NCI-H2196 treated with DMSO at 0.1 percent for 48 hours (cell line): ENCODE data around the gene RDH5.

Source experiments
- DNase-seq: peaks from one replicate; lab custom pipeline; 2025; ENCODE audit not compliant: unreplicated experiment; lab: John Stamatoyannopoulos, UW

The RDH5 gene

DNA sequence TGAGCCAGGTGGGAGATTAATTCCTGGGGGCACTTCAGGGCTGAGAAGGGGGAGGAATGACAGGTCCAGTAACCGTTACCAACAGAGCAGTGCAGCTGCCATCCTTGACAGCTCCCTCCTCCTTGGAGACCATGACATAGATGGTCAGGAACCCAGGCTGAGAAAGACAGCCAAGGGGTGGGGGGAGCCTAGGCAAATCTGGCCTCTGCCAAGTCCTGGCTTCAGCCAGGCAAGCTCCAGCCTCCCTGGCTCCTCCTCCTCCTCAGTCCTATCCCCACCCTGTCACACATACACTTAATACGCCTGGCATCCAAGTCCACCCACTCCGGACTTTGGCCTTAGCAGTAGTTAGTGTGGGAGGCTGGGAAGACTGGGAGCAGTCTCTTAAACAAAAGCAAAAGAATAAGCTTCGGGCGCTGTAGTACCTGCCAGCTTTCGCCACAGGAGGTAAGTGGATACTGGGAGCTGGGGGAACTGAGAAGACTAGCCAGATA, at the start of gene RDH5:
Gene RDH5 (plus strand): TSS at position 323 of the 494 bp plus-strand sequence. CDS start 792 bp downstream, outside the sequence.
- DNase-seq: no peak

DNA sequence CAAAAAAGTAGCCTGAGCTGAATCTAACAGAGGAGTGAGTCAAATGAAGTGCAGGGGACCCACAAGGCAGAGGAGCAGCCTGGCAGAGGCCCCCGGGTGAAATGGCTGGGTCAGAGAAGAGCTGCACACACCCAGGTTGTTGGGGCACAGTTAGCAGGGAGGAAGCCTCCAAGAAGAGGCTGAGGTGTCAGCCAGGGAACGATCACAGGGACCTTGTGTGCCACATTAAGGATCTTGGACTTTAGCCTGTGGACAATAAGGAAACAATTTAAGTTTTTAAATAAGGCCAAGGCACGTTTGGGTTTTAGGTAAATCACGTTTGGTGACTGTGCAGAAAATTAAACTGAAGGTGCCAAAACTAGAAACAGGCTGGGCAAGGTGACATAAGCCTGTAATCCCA, 48.4 kb upstream of the RDH5 start:
- no peak for DNase-seq

DNA sequence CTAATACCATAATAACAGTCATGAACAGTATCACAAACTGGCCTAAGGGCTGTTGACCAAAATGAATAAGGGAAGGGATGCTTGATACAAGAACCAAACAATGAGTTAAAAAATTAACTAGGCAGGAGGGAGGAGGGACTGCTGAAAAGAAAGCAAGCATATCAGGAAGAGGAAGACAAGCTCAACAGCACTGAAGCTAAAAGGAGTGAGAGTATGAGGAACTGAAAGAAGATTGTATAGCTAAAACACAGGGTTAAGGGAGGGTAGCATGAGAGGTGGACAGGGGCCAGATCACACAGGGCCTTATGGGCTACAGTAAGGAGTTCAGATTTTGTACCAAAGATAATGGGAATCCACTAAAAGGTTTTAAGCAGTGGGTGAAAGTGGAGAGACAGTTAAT, 46.6 kb upstream of the RDH5 start:
- DNase-seq: no peak

- no peak for DNase-seq
Observed at GRCh38 chr12:55675666-55676065, 44.5 kb upstream of the RDH5 start.

GRCh38 chr12:55676707-55677106, 43.5 kb upstream of the RDH5 start:
- no peak for DNase-seq

GRCh38 chr12:55679691-55680090, 40.5 kb upstream of the RDH5 start:
- no peak for DNase-seq

DNA sequence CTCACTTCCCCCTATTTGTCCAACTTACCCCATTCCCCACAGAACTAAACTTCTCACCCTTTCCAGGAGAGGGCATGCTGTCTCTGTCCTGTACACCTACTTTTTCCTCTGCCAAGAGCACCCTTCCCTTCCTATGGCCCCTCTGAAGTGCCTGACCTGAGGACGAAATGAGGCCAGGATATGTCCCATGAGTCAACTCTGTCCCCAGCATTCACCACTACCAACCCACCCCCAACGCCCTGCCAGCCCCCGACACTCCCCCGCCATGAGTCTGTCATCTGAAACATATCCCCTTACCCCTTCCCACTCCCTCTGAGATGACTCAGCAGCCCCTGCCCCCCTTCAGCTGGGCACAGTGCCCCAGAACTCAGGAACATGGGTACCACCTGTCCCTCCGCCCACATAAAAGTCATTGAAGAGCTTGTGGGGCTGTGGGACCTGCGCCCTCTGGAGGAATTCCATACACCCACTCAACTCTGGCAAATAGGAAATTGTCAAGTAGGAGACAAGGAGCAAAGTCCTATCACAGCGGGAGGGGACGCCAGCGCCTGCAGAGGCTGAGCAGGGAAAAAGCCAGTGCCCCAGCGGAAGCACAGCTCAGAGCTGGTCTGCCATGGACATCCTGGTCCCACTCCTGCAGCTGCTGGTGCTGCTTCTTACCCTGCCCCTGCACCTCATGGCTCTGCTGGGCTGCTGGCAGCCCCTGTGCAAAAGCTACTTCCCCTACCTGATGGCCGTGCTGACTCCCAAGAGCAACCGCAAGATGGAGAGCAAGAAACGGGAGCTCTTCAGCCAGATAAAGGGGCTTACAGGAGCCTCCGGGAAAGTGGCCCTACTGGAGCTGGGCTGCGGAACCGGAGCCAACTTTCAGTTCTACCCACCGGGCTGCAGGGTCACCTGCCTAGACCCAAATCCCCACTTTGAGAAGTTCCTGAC, 38.8 kb upstream of the RDH5 start:
- DNase-seq: no peak

- DNase-seq: no peak
Observed at GRCh38 chr12:55682087-55682796, 38.0 kb upstream of the RDH5 start.

DNA sequence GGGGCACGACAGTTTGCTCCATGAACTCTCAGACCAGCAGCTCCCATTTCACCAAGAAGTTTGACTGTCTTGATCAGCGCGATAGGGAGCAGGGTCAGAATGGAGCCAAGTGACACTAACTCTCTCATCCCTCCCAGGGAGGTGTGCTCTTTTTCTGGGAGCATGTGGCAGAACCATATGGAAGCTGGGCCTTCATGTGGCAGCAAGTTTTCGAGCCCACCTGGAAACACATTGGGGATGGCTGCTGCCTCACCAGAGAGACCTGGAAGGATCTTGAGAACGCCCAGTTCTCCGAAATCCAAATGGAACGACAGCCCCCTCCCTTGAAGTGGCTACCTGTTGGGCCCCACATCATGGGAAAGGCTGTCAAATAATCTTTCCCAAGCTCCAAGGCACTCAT, 36.5 kb upstream of the RDH5 start:
- DNase-seq: no peak

- no peak for DNase-seq
Observed at GRCh38 chr12:55684761-55685370, 35.3 kb upstream of the RDH5 start.

GRCh38 chr12:55685671-55686070, 34.5 kb upstream of the RDH5 start:
- DNase-seq: no peak

DNA sequence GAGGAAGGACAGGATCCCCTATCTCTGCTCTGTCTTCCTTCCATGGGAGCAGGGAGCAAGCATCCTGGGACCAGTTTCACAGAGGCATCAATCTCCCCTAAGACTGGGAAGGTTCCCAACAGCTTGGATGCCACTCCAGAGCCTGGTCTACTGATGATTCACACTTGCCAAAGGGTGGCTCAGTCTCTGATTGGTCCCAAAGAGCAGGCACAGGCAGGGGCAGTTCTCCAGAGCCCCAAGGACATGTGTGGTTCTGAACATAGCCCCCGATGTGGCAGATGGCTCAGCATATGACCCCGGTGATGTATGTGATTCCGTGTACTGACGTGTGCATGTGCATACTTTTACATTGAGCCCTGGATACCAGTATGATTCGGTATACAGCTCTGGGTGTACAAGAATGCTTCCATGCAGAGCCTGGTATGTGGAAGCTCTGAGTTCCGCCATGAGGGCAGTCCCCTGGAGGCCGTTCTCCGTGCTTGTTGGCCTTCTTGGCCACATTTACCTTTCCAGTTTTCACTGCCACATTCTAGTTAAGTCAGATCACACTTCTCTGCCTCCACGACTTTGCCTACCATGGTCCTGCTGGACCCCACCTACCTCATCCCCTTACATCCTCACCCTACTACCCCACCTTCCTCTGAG, 33.7 kb upstream of the RDH5 start:
- no peak for DNase-seq

DNA sequence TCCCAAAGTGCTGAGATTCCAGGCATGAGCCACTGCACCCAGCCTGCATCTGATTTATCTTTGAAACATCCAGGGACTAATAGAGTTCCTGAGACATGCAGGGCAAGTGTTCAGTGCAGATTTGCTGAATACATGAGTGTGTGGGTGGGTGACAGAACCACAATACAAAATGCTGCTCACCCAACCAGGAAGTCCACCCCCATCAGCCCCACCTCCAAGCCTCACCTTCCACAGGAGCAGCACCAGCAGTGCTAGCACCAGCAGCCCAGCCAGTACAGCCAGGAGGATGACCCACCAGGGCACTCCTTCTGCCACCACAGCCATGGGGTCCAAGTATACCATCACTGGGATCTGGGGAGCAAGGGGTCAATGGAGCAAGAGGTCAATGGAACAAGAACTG, 32.4 kb upstream of the RDH5 start:
- no peak for DNase-seq

DNA sequence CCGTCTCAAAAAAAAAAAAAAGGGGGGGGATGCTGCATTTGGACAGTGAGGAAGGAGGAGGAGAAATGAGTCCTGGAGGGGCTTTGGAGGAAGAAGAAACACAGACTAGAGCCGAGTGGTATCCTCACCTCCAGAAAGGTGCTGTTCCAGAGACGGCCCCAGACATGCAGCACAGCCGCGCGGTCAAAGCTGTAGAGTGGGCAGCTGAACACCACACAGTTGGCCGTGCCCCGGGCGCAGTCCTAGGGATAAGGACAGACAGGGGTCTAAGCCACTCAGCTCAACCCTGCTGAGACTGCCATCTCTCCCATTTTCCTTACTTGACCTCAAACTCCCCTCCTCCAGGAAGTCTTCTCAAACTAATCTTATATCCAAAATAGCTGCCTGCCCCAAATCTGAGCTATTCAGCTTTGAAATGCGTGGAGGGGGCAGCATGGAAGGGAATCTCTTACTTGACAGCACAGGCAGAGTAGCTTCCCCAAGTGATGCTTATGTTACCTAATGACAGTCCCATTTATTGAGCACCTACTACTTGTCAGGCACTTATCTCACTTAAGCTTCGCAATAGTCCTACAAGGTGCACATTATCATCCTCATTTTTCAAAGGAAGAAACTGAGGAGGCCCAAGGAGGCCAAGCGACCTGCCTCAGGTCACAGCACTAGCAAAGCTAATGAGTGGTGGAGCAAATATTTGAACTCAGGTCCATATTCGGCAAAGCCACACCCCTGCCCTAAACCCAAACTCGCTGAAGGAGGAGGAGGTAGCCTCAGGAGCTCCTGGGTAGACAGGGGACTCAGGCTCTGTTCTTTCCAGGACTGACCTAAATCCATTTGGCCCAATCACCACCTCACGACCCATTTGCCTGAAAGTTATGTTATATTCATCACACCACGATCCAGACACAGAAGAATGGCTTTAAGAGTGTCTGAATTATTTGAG, 31.2 kb upstream of the RDH5 start:
- no peak for DNase-seq

- DNase-seq: no peak
Observed at GRCh38 chr12:55692631-55693322, 27.4 kb upstream of the RDH5 start.

DNA sequence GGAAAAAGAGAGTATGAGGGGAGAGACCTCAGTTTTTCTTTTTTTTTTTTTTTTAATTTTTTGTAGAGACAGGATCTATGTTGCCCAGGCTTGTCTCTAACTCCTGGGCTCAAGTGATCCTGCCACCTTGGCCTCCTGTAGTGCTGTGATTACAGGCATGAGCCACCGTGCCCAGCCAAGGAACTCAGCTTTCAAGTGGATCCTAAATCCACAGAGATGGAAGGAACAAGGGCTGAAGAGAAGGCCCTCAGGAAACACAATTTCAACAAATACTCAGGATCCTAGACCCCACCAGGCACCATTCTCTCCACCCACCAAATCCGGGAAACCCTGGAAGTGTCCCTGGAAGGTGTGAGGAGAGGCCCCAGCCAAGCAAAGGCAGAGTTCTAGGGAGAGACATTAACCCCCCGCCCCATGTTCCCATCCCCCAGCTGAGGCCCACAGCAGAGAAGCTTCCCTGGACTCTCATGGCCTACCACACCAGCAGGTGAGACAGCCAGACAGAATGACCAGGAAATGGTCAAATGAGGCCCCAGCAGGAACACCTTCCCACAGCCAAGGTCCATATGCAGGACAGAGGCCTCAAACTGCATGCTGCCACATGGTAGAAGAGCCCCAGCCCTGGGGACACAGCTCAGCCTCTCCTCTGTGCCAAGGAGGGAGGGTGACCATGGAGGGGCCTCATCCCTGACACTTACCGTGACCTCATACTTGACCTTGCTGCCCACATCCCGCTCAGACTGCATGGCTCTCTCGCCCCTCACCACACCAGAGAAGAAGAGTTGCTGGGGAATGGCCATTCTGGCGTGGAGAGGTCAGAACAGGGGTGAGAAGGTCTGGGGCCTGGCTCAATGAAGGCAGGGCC, 26.6 kb upstream of the RDH5 start:
- no peak for DNase-seq

GRCh38 chr12:55694188-55694515, 26.0 kb upstream of the RDH5 start:
- DNase-seq: no peak

DNA sequence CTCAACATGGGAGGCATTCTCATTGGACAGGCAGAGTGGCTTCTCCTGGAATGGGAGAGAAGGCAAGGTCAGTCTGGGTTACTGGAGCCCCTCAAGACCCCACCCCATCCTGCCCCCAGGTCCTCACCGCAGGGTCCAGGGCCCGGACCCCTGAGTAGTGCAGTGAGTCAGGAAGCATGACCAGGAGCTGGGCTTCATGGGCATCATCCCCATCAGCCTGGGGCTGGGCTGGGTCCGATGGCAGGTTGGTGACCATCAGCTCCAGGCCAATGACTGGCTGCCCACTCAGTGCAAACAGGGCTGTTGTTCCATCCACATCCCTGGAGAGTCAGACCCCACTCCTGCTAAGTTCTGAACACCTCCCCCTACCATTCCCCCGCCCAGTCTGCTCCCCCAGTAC, 25.5 kb upstream of the RDH5 start:
- DNase-seq: no peak

DNA sequence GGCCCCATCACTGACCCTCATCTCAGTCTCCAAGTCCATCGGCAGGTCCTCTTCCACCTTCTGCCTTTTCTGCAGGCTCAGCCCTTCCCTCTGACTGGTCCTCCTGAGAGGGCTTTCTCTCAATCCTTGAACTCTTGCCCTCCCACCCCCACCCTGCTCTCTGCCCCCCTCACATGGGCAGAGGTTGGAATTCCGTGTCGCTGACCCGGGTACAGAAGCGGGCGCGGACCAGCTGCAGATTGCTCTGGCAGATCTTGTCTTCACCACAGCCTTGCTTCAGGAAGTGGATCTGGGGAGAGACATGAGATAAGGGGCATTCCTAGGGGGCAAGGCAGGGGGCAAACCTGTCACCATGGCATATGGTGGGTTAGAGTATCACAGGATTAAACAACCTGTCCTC, 24.8 kb upstream of the RDH5 start:
- no peak for DNase-seq
